PFSK-1 (cell line): ENCODE results near the gene CUL4A.

ENCODE experiments used
- POLR2AphosphoS5 ChIP-seq: IDR thresholded peaks from 2 replicates; pipeline ENCODE4 v1.6.1; 2012; ENCODE audit warnings: low read depth, mild to moderate bottlenecking, control low read depth, low read length, moderate library complexity
- REST ChIP-seq, 2 experiments: IDR thresholded peaks; 2 replicates each; pipeline versions ENCODE4 v1.6.1 to v1.8.0; 2011 to 2012; ENCODE audit warnings: low read depth in 2 of 2, low read length in 2 of 2, control low read depth in 1 of 2, inconsistent platforms in 1 of 2, mild to moderate bottlenecking in 1 of 2, moderate library complexity in 1 of 2; ENCODE audit not compliant: insufficient read depth in 1 of 2
- SIN3A ChIP-seq: IDR thresholded peaks from 2 replicates; pipeline ENCODE4 v1.6.1; 2012; ENCODE audit warnings: mild to moderate bottlenecking, low read length, moderate library complexity, borderline replicate concordance; ENCODE audit not compliant: insufficient read depth
- TAF1 ChIP-seq: IDR thresholded peaks from 2 replicates; pipeline ENCODE4 v1.6.1; 2012; ENCODE audit warnings: low read length, control low read depth, borderline replicate concordance; ENCODE audit not compliant: insufficient read depth

GRCh38 chr13:113291129-113291528, 81.7 kb downstream of the CUL4A start:
- TF ChIP-seq SIN3A (no peak), TAF1 (no peak), REST (IDR thresholded peaks at IDR 0.05; ENCODE audit: insufficient read depth in 1 of 2, low read depth in 2 of 2, low read length in 2 of 2) (no peak), POLR2AphosphoS5 (no peak)
